GM12878 (cell line): Measurements from ENCODE around the gene PLXNA2. TPM values are rescaled to one million over a fixed set of nuclear protein-coding genes. Genes with fewer than 3 reads are reported as not detected.

ENCODE experiments used
- ATAC-seq: fragments of 200-7000 bp; cut with Tn5 transposase; 3 replicates; pipeline ENCODE4 v1.9.1; 2020; ENCODE audit warnings: mild to moderate bottlenecking, moderate library complexity
- BruUV-seq: library from RNA; stranded (reverse); fragments of 400-500 nt; replicated peaks from 2 replicates; lab custom pipeline; 2021; lab: Mats Ljungman, UMichigan
- CTCF ChIA-PET: fragments of 300-600 bp; sonication (Branson Sonifier 250); formaldehyde crosslinking; extraction: SDS; loops from one replicate; lab custom pipeline; 2021; ENCODE audit warnings: inconsistent platforms; lab: Yijun Ruan, JAX
- POLR2A ChIA-PET: fragments of 350-600 bp; formaldehyde crosslinking; extraction: SDS; loops from one replicate; lab custom pipeline; 2021; ENCODE audit warnings: inconsistent platforms; lab: Charles Lee
- RAD21 ChIA-PET: fragments of 300-600 bp; sonication (Branson Sonifier 250); formaldehyde crosslinking; loops from one replicate; lab custom pipeline; 2023; ENCODE audit warnings: antibody characterized with exemption; ENCODE audit not compliant: unreplicated experiment; lab: Charles Lee
- SMC1A ChIA-PET: fragments of 300-600 bp; sonication (Branson Sonifier 250); formaldehyde crosslinking; loops from one replicate; lab custom pipeline; 2023; ENCODE audit not compliant: unreplicated experiment, uncharacterized antibody; lab: Charles Lee
- DNase-seq: peaks from one replicate; pipeline ENCODE4 v3.0.0-alpha.2; 2011; ENCODE audit warnings: low read depth, low spot score
- FAIRE-seq: peaks from 3 replicates; lab custom pipeline; 2011; peaks lifted over from hg19 to GRCh38; lab: Jason Lieb, UNC
- H2AFZ ChIP-seq: 2 replicates; pipeline ENCODE4 v1.6.0; 2011; ENCODE audit warnings: low read depth, low read length, control low read depth; ENCODE audit not compliant: control insufficient read depth
- H3K27ac ChIP-seq: 2 replicates; pipeline ENCODE4 v1.5.1; 2011; ENCODE audit warnings: control low read depth; ENCODE audit not compliant: control insufficient read depth, insufficient read depth
- H3K27me3 ChIP-seq, 2 experiments: replicated peaks in 1 of 2; 2 replicates each; pipeline versions ENCODE4 v1.6.0 to v1.6.1; 2011; ENCODE audit warnings: low read length in 1 of 2; ENCODE audit not compliant: control insufficient read depth in 2 of 2, insufficient read depth in 2 of 2
- H3K36me3 ChIP-seq, 2 experiments: 2 replicates each; pipeline ENCODE4 v1.5.1; 2011; ENCODE audit warnings: low read length in 1 of 2; ENCODE audit not compliant: control insufficient read depth in 2 of 2, insufficient read depth in 2 of 2
- H3K4me1 ChIP-seq: 2 replicates; pipeline ENCODE4 v1.6.1; 2011; ENCODE audit warnings: mild to moderate bottlenecking, low read length, moderate library complexity, mixed read lengths; ENCODE audit not compliant: control insufficient read depth, insufficient read depth
- H3K4me2 ChIP-seq: 2 replicates; pipeline ENCODE4 v1.6.0; 2011; ENCODE audit warnings: control low read depth; ENCODE audit not compliant: control insufficient read depth, insufficient read depth
- H3K4me3 ChIP-seq: fragments of 200-600 bp; sonication (generic); 2 replicates; pipeline ENCODE4 v1.5.1; 2016
- H3K79me2 ChIP-seq: 2 replicates; pipeline ENCODE4 v1.6.0; 2011; ENCODE audit warnings: low read length; ENCODE audit not compliant: control insufficient read depth, insufficient read depth
- H3K9ac ChIP-seq: 2 replicates; pipeline ENCODE4 v1.8.0; 2011; ENCODE audit warnings: low read length, control low read depth, mixed read lengths; ENCODE audit not compliant: control insufficient read depth, insufficient read depth
- H3K9me3 ChIP-seq: replicated peaks from 3 replicates; pipeline ENCODE4 v1.5.1; 2011; ENCODE audit warnings: mild to moderate bottlenecking, low read length; ENCODE audit not compliant: control insufficient read depth, insufficient read depth
- H4K20me1 ChIP-seq: 2 replicates; pipeline ENCODE4 v1.6.0; 2011; ENCODE audit not compliant: control insufficient read depth, insufficient read depth
- CHD1 ChIP-seq: IDR thresholded peaks from 2 replicates; pipeline ENCODE4 v1.6.1; 2012; ENCODE audit warnings: low read depth, low read length, improper control_type of control experiment
- CREB1 ChIP-seq: IDR thresholded peaks from 2 replicates; pipeline ENCODE4 v1.6.1; 2012; ENCODE audit warnings: low read depth, mild to moderate bottlenecking, inconsistent platforms
- EED ChIP-seq: sonication (generic); IDR thresholded peaks from 2 replicates; pipeline ENCODE4 v1.6.1; 2016; ENCODE audit warnings: antibody characterized with exemption, low read depth
- EGR1 ChIP-seq, 2 experiments: IDR thresholded peaks; 1 replicate in 1 of 2; 2 replicates in 1 of 2; pipeline ENCODE4 v1.6.1; 2011 to 2012; ENCODE audit warnings: low read depth in 2 of 2, low read length in 2 of 2, borderline replicate concordance in 1 of 2, mild to moderate bottlenecking in 1 of 2, moderate library complexity in 1 of 2
- EP300 ChIP-seq, 2 experiments: fragments of 150-350 bp in 1 of 2; IDR thresholded peaks; 2 replicates each; pipeline ENCODE4 v1.6.1; 2011 to 2012; ENCODE audit warnings: low read depth in 2 of 2, low read length in 2 of 2, borderline replicate concordance in 1 of 2, improper control_type of control experiment in 1 of 2, inconsistent platforms in 1 of 2; ENCODE audit not compliant: control insufficient read depth in 1 of 2
- JUNB ChIP-seq: IDR thresholded peaks from 2 replicates; pipeline ENCODE4 v1.6.1; 2016; ENCODE audit warnings: antibody characterized with exemption, mild to moderate bottlenecking
- KAT2A ChIP-seq: conservative IDR thresholded peaks from 2 replicates; pipeline ENCODE4 v1.6.1; 2011; ENCODE audit warnings: low read depth, low read length; ENCODE audit not compliant: control insufficient read depth
- SMAD1 ChIP-seq: fragments of 450-650 bp; IDR thresholded peaks from 2 replicates; pipeline ENCODE4 v1.6.1; 2018; ENCODE audit warnings: mild to moderate bottlenecking, low read depth; ENCODE audit not compliant: partially characterized antibody
- SMAD5 ChIP-seq: IDR thresholded peaks from 2 replicates; pipeline ENCODE4 v1.6.1; 2016; ENCODE audit warnings: antibody characterized with exemption, low read depth
- SREBF2 ChIP-seq: IDR thresholded peaks from 2 replicates; pipeline ENCODE4 v1.6.1; 2012; ENCODE audit warnings: mild to moderate bottlenecking, low read length
- TBL1XR1 ChIP-seq: IDR thresholded peaks from 2 replicates; pipeline ENCODE4 v1.6.1; 2012; ENCODE audit warnings: low read depth, low read length, improper control_type of control experiment
- TCF7 ChIP-seq: IDR thresholded peaks from 2 replicates; pipeline ENCODE4 v1.6.1; 2014; ENCODE audit warnings: antibody characterized with exemption, borderline replicate concordance
- YY1 ChIP-seq: IDR thresholded peaks from 2 replicates; pipeline ENCODE4 v1.6.1; 2011; ENCODE audit warnings: low read depth, mild to moderate bottlenecking, low read length
- WGBS: methylation state at CpG from one replicate; pipeline ENCODE4 v1.1.6; 2016; ENCODE audit warnings: low lambda C conversion rate; ENCODE audit not compliant: insufficient replicate concordance, insufficient coverage; ENCODE audit errors: missing lambda C conversion rate; 5-methylcytosine and 5-hydroxymethylcytosine counted together
- in situ Hi-C: fragments of 300-500 bp; cut with MboI; formaldehyde crosslinking; loops from 9 replicates; pipeline ENCODE4 v1.14.3; 2018; ENCODE audit warnings: mixed read lengths
- intact Hi-C: fragments of 100-400 bp; cut with micrococcal nuclease; formaldehyde crosslinking; loops from one replicate; pipeline ENCODE4 v1.14.2; 2022; ENCODE audit not compliant: unreplicated experiment
- polyA plus RNA-seq, 11 experiments: library from polyadenylated mRNA; depleted of rRNA in 4 of 11; unstranded in 6 of 11; stranded (reverse) in 5 of 11; fragments of >200 nt; fragmentation: Nextera tagmentation in 4 of 11; fragmentation: Illumina TruSeq in 1 of 11; extraction: Ambion mirVana in 4 of 11; extraction: Trizol in 1 of 11; gene quantifications; 1 replicate in 1 of 11; 2 replicates in 10 of 11; pipeline versions ENCODE4 v1.2.1 to v1.2.3, GENCODE V29; 2011 to 2016; ENCODE audit warnings: inconsistent platforms in 2 of 11, missing spikeins in 2 of 11, low read depth in 1 of 11
- total RNA-seq, 4 experiments: library from RNA; depleted of rRNA in 3 of 4; stranded (reverse); fragments of >200 nt in 3 of 4; fragmentation: Illumina TruSeq in 1 of 4; extraction: Trizol in 1 of 4; gene quantifications; 2 replicates each; pipeline versions ENCODE4 v1.2.1 to v1.2.3, GENCODE V29; 2013 to 2021
- TF ChIP-seq, protein P1 (sequence below): IDR thresholded peaks from 2 replicates; pipeline ENCODE4 v1.6.1; 2012; ENCODE audit warnings: low read depth, low read length, improper control_type of control experiment
- TF ChIP-seq, protein P2 (sequence below): fragments of 450-650 bp; IDR thresholded peaks from 2 replicates; pipeline ENCODE4 v1.6.1; 2017; ENCODE audit warnings: low read depth, mild to moderate bottlenecking, moderate library complexity
- TF ChIP-seq, protein P3 (sequence below): IDR thresholded peaks from 2 replicates; pipeline ENCODE4 v1.6.1; 2012; ENCODE audit warnings: low read length, inconsistent platforms

Gene PLXNA2
- total and polyA plus RNA-seq, 10 of the 15 experiments (the other 5 are each of a cell fraction or from before 2014, with no cell fraction given), result under 0.01 to 0.08 (median 0.07) TPM; not detected in 4

DNA sequence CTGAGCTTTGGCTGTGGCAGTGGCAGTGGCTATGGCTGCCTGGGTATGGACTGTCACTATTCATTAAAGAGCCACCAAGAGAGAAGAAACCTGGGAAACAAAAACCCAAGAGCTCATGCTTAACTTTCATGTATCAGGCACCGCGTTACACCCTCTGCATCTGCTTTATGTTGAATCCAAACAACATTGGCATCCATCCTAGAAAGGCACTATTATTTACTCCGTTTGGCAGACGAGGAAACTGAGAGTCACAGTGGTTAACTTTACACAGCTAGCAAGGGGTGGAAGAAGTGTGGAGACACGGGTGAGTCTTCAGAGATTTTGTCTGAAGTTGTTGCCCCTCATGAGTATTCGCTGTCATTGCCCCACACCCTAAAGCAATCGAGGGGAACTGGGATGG, 63.8 kb downstream of the PLXNA2 start:
- POLR2A ChIA-PET, result interaction anchor here (0.6 to 0.7 kb wide), 2 partner anchors 10 to 21 kb away, joined by 3 read pairs; no protein-coding TSS in a partner anchor
- CTCF ChIA-PET, result interaction anchor here (1.0 to 1.6 kb wide), 2 partner anchors 27 to 59 kb away, joined by 3 read pairs; no protein-coding TSS in a partner anchor
- Histone ChIP-seq H3K79me2 (no peaks in the 10 kb centered on the region), H3K4me2 (no peak overlapping the region), H3K9ac (no peak overlapping the region), H3K4me1 (peaks cover 7% of the 10 kb centered on the region), H2AFZ (no peak overlapping the region), H3K9me3 (no peaks in the 10 kb centered on the region), H3K27ac (no peak overlapping the region), H3K27me3 (no peaks in the 10 kb centered on the region; a peak in 1 of 4 replicates), H4K20me1 (no peaks in the 10 kb centered on the region), H3K36me3 (no peaks in the 10 kb centered on the region), H3K4me3 (no peak overlapping the region)
- WGBS, result 21% methylated on average over 7 of the region's 7 CpGs
- RAD21 ChIA-PET, result interaction anchor here (4.8 kb wide), 1 partner anchor 8 kb away, joined by 40 read pairs; no protein-coding TSS in a partner anchor
- SMC1A ChIA-PET, result no interaction called here
- ATAC-seq, result no peak
- no peak for FAIRE-seq
- DNase-seq, result no peak
- intact Hi-C loops (no loop called here), in situ Hi-C loops (no loop called here)
- BruUV-seq, result no TSS peak
- TF ChIP-seq EGR1 (IDR thresholded peaks at IDR 0.05; ENCODE audit: borderline replicate concordance in 1 of 2, low read depth in 2 of 2, low read length in 2 of 2) (no peak), TBL1XR1 (no peak), EP300 (IDR thresholded peaks at IDR 0.05; ENCODE audit: borderline replicate concordance in 1 of 2, control insufficient read depth in 1 of 2, low read depth in 2 of 2, low read length in 2 of 2) (no peak), SMAD1 (no peak), KAT2A (no peak), CREB1 (no peak), CHD1 (no peak), SMAD5 (no peak), SREBF2 (no peak), EED (no peak), TCF7 (no peak), YY1 (no peak), JUNB (no peak)
- TF ChIP-seq, protein P1, sequence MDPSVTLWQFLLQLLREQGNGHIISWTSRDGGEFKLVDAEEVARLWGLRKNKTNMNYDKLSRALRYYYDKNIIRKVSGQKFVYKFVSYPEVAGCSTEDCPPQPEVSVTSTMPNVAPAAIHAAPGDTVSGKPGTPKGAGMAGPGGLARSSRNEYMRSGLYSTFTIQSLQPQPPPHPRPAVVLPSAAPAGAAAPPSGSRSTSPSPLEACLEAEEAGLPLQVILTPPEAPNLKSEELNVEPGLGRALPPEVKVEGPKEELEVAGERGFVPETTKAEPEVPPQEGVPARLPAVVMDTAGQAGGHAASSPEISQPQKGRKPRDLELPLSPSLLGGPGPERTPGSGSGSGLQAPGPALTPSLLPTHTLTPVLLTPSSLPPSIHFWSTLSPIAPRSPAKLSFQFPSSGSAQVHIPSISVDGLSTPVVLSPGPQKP, result no peak
- TF ChIP-seq, protein P2, sequence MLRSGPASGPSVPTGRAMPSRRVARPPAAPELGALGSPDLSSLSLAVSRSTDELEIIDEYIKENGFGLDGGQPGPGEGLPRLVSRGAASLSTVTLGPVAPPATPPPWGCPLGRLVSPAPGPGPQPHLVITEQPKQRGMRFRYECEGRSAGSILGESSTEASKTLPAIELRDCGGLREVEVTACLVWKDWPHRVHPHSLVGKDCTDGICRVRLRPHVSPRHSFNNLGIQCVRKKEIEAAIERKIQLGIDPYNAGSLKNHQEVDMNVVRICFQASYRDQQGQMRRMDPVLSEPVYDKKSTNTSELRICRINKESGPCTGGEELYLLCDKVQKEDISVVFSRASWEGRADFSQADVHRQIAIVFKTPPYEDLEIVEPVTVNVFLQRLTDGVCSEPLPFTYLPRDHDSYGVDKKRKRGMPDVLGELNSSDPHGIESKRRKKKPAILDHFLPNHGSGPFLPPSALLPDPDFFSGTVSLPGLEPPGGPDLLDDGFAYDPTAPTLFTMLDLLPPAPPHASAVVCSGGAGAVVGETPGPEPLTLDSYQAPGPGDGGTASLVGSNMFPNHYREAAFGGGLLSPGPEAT, result no peak
- TF ChIP-seq, protein P3, sequence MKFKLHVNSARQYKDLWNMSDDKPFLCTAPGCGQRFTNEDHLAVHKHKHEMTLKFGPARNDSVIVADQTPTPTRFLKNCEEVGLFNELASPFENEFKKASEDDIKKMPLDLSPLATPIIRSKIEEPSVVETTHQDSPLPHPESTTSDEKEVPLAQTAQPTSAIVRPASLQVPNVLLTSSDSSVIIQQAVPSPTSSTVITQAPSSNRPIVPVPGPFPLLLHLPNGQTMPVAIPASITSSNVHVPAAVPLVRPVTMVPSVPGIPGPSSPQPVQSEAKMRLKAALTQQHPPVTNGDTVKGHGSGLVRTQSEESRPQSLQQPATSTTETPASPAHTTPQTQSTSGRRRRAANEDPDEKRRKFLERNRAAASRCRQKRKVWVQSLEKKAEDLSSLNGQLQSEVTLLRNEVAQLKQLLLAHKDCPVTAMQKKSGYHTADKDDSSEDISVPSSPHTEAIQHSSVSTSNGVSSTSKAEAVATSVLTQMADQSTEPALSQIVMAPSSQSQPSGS, result no peak
